ENCODE measurements around the gene VPS54.

DNA sequence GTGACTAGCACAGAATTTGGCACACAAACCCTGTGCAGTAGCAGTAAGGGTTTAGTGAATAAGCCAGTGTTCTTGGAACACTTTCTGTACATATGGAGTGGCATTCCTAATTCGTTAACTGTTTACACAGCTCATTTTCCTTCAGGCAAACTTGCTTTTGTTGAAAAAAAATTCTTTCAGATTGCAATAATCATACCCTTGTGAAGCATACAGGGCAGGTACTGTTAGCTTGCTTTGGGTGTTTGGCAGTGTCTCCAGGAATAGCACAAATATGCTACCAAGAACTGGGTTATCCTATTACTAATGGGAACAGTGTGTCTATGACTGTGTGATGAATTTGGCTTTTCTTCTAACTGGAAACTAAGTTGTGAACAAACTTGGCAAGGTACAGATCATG is 144.1 kb downstream of the VPS54 start:
- TF ChIP-seq, protein P1, sequence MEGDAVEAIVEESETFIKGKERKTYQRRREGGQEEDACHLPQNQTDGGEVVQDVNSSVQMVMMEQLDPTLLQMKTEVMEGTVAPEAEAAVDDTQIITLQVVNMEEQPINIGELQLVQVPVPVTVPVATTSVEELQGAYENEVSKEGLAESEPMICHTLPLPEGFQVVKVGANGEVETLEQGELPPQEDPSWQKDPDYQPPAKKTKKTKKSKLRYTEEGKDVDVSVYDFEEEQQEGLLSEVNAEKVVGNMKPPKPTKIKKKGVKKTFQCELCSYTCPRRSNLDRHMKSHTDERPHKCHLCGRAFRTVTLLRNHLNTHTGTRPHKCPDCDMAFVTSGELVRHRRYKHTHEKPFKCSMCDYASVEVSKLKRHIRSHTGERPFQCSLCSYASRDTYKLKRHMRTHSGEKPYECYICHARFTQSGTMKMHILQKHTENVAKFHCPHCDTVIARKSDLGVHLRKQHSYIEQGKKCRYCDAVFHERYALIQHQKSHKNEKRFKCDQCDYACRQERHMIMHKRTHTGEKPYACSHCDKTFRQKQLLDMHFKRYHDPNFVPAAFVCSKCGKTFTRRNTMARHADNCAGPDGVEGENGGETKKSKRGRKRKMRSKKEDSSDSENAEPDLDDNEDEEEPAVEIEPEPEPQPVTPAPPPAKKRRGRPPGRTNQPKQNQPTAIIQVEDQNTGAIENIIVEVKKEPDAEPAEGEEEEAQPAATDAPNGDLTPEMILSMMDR (optimal IDR thresholded peaks at IDR 0.05 in 1 of 3, IDR thresholded peaks at IDR 0.05 in 1 of 3, conservative IDR thresholded peaks at IDR 0.05 in 1 of 3; ENCODE audit: extremely low read depth in 1 of 3, insufficient read depth in 2 of 3, low read length in 3 of 3) = no peak
- no peak for TF ChIP-seq EZH2 (IDR thresholded peaks at IDR 0.05; ENCODE audit: low read length)
